ENCODE measurements around the gene BUD23.

The BUD23 gene

GRCh38 chr7:73683056-73683787 lies at the start of gene BUD23, which contains the start of gene DNAJC30:
Gene BUD23, plus strand, starts transcription at chr7:73683597. Its CDS starts 29 bp downstream, at chr7:73683626.
Gene DNAJC30, minus strand, starts transcription at chr7:73683453. Its CDS starts 30 bp downstream, at chr7:73683423.
- H3K4me3 ChIP-seq (ENCODE audit: low read depth, low read length): peak within 1 kb of the TSS; percentile 98
- peak; percentile 69 for DNase-seq (ENCODE audit: low read depth, low spot score)
- ChIA-PET CTCF (interaction anchor here (0.7 to 3.2 kb wide), 3 partner anchors 15 to 76 kb away, joined by 4 to 6 read pairs (median 6); no protein-coding TSS in a partner anchor), POLR2A (no interaction called here)
- TF ChIP-seq CTCF (IDR thresholded peaks at IDR 0.05; ENCODE audit: insufficient read depth, low read length, missing control alignments): no peak

- DNase-seq (ENCODE audit: low read depth, low spot score): no peak
- TF ChIP-seq CTCF (IDR thresholded peaks at IDR 0.05; ENCODE audit: insufficient read depth, low read length, missing control alignments): no peak
- CTCF ChIA-PET: no interaction called here
- POLR2A ChIA-PET: no interaction called here
- no peak overlapping the region for H3K4me3 ChIP-seq (ENCODE audit: low read depth, low read length)
Observed at GRCh38 chr7:73633844-73634243, 49.6 kb upstream of the BUD23 start.

DNA sequence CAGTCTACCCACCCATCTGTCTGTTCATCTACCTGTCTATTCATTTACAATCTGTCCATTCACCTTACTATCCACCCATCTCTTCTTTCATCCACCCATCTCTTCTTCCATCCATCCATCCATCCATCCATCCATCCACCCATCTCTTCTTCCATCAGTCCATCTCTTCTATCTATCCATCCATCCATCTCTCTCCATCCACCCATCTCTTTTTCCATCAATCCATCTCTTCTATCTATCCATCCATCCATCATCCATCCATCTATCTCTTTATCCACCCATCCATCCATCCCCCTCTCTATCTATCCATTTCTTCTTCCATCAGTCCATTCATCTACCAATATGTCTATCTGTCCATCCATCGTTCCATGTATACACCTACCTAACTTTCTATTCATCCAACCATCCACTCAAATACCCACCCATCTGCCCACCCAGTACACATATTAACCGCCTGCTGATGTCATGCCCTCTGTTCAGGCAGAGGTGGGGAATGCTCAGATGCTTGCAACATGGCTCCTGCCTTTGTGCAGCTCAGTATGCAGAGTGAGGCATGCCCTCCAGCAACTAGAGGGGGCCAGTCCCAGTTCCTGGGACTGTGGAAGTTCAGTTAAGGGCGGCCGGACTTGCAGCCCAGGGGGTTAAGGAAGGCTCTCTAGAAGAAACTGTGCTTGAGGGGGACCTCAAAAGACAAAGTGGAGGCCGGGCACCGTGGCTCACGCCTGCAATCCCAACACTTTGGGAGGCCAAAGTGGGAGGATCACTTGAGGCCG lies 47.8 kb upstream of the BUD23 start:
- ChIA-PET POLR2A (no interaction called here), CTCF (interaction anchor here (2.4 to 2.6 kb wide), 2 partner anchors 29 to 33 kb away, joined by 13 to 15 read pairs; partner anchors contain the start of gene VPS37D)

GRCh38 chr7:73638911-73639310 lies 44.5 kb upstream of the BUD23 start:
- ChIA-PET CTCF (interaction anchor here (0.8 to 1.2 kb wide), 2 partner anchors 29 to 32 kb away, joined by 3 to 5 read pairs; partner anchors contain the start of gene VPS37D), POLR2A (no interaction called here)

More for the DNA sequence above, 47.8 kb upstream of the BUD23 start:
- H3K4me3 ChIP-seq (ENCODE audit: low read depth, low read length): no peak overlapping the region
- DNase-seq (ENCODE audit: low read depth, low spot score): no peak
- no peak for TF ChIP-seq CTCF (IDR thresholded peaks at IDR 0.05; ENCODE audit: insufficient read depth, low read length, missing control alignments)

GRCh38 chr7:73642834-73643233 lies 40.6 kb upstream of the BUD23 start:
- no peak for DNase-seq (ENCODE audit: low read depth, low spot score)
- no peak overlapping the region for H3K4me3 ChIP-seq (ENCODE audit: low read depth, low read length)
- CTCF ChIA-PET: interaction anchor here (1.1 to 1.7 kb wide), 3 partner anchors 14 to 36 kb away, joined by 4 to 6 read pairs (median 5); partner anchors contain the start of gene VPS37D
- POLR2A ChIA-PET: no interaction called here
- no peak for TF ChIP-seq CTCF (IDR thresholded peaks at IDR 0.05; ENCODE audit: insufficient read depth, low read length, missing control alignments)

More at GRCh38 chr7:73638911-73639310, 44.5 kb upstream of the BUD23 start:
- no peak overlapping the region for H3K4me3 ChIP-seq (ENCODE audit: low read depth, low read length)
- no peak for DNase-seq (ENCODE audit: low read depth, low spot score)
- no peak for TF ChIP-seq CTCF (IDR thresholded peaks at IDR 0.05; ENCODE audit: insufficient read depth, low read length, missing control alignments)
